Measurements from ENCODE around the gene IL9.

Gene IL9

GRCh38 chr5:135894789-135895188 is 852 bp downstream of the IL9 start:
- H3K4me3 ChIP-seq (ENCODE audit: control insufficient read depth, low read depth, low read length): no peak overlapping the region
- no peak for DNase-seq (ENCODE audit: low read depth)
- TF ChIP-seq CTCF (IDR thresholded peaks at IDR 0.05; ENCODE audit: control insufficient read depth, insufficient read depth, low read depth, low read length, missing control alignments): no peak

- no peak overlapping the region for H3K4me3 ChIP-seq (ENCODE audit: control insufficient read depth, low read depth, low read length)
- no peak for DNase-seq (ENCODE audit: low read depth)
- no peak for TF ChIP-seq CTCF (IDR thresholded peaks at IDR 0.05; ENCODE audit: control insufficient read depth, insufficient read depth, low read depth, low read length, missing control alignments)
Measured at GRCh38 chr5:135894276-135894675, 1.4 kb downstream of the IL9 start.

- no peak for DNase-seq (ENCODE audit: low read depth)
- no peak for TF ChIP-seq CTCF (IDR thresholded peaks at IDR 0.05; ENCODE audit: control insufficient read depth, insufficient read depth, low read depth, low read length, missing control alignments)
- no peak overlapping the region for H3K4me3 ChIP-seq (ENCODE audit: control insufficient read depth, low read depth, low read length)
Measured at GRCh38 chr5:135891791-135892190, 3.9 kb downstream of the IL9 start.

GRCh38 chr5:135891268-135891667 is 4.4 kb downstream of the IL9 start:
- no peak overlapping the region for H3K4me3 ChIP-seq (ENCODE audit: control insufficient read depth, low read depth, low read length)
- no peak for DNase-seq (ENCODE audit: low read depth)
- no peak for TF ChIP-seq CTCF (IDR thresholded peaks at IDR 0.05; ENCODE audit: control insufficient read depth, insufficient read depth, low read depth, low read length, missing control alignments)

- H3K4me3 ChIP-seq (ENCODE audit: control insufficient read depth, low read depth, low read length): no peak overlapping the region
- no peak for TF ChIP-seq CTCF (IDR thresholded peaks at IDR 0.05; ENCODE audit: control insufficient read depth, insufficient read depth, low read depth, low read length, missing control alignments)
- DNase-seq (ENCODE audit: low read depth): no peak
Measured at GRCh38 chr5:135890867-135891266, 4.8 kb downstream of the IL9 start.

GRCh38 chr5:135890296-135890695 is 5.3 kb downstream of the IL9 start:
- DNase-seq (ENCODE audit: low read depth): no peak
- no peak for TF ChIP-seq CTCF (IDR thresholded peaks at IDR 0.05; ENCODE audit: control insufficient read depth, insufficient read depth, low read depth, low read length, missing control alignments)
- H3K4me3 ChIP-seq (ENCODE audit: control insufficient read depth, low read depth, low read length): no peak overlapping the region
